Sigmoid colon (tissue), 7 donors: ENCODE data around the gene FCN1. TPM values are rescaled to one million over a fixed set of nuclear protein-coding genes. Genes with fewer than 3 reads are reported as not detected.

Experiments used
- DNase-seq: peaks from one replicate; pipeline ENCODE4 v3.0.0-alpha.2; 2019
- H3K27ac ChIP-seq, 4 donors: fragments of 200-600 bp; sonication (generic); one replicate each; pipeline ENCODE4 v1.5.1; 2016 to 2019; ENCODE audit warnings: mild to moderate bottlenecking in 1 of 4
- H3K27me3 ChIP-seq, 3 donors: fragments of 200-600 bp; sonication (generic); one replicate each; pipeline ENCODE4 v1.5.1; 2019; ENCODE audit warnings: mild to moderate bottlenecking in 1 of 3
- H3K36me3 ChIP-seq, 4 donors: fragments of 200-600 bp; sonication (generic); one replicate each; pipeline ENCODE4 v1.5.1; 2016 to 2019
- H3K4me1 ChIP-seq, 4 donors: fragments of 200-600 bp; sonication (generic); one replicate each; pipeline ENCODE4 v1.5.1; 2017 to 2019
- H3K4me3 ChIP-seq, 4 donors: fragments of 200-600 bp; sonication (generic); one replicate each; pipeline ENCODE4 v1.5.1; 2017 to 2019; ENCODE audit warnings: mild to moderate bottlenecking in 2 of 4, moderate library complexity in 1 of 4
- H3K9me3 ChIP-seq, 4 donors: fragments of 200-600 bp in 3 of 4; sonication (generic) in 3 of 4; one replicate each; pipeline versions ENCODE4 v1.5.1 to v1.6.1; 2013 to 2019
- CTCF ChIP-seq, 4 experiments: fragments of 450-650 bp in 3 of 4; fragments of 200-600 bp in 1 of 4; IDR thresholded peaks; one replicate each; pipeline ENCODE4 v1.5.1; 2016 to 2019; ENCODE audit warnings: antibody characterized with exemption in 4 of 4, mild to moderate bottlenecking in 3 of 4, moderate library complexity in 2 of 4
- EP300 ChIP-seq, 4 donors: sonication (generic); formaldehyde crosslinking; IDR thresholded peaks; one replicate each; pipeline ENCODE4 v1.6.1; 2017; ENCODE audit warnings: antibody characterized with exemption in 4 of 4
- POLR2A ChIP-seq, 2 donors: fragments of 450-650 bp; IDR thresholded peaks; one replicate each; pipeline ENCODE4 v1.6.1; 2016; ENCODE audit warnings: antibody characterized with exemption in 2 of 2, mild to moderate bottlenecking in 2 of 2, moderate library complexity in 2 of 2
- POLR2AphosphoS5 ChIP-seq, 4 donors: sonication (generic); formaldehyde crosslinking; IDR thresholded peaks; one replicate each; pipeline ENCODE4 v1.6.1; 2017; ENCODE audit warnings: antibody characterized with exemption in 4 of 4
- WGBS, 2 donors: extraction: QIAGEN DNeasy Blood & Tissue Kit; methylation state at CpG; one replicate each; pipeline ENCODE4 v1.1.7; 2013; 5-methylcytosine and 5-hydroxymethylcytosine counted together
- intact Hi-C: fragments of 100-400 bp; cut with DNase I; formaldehyde crosslinking; loops from one replicate; pipeline ENCODE4 v1.15.1; 2023
- polyA plus RNA-seq, 3 donors: library from polyadenylated mRNA; stranded (reverse); fragments of 200-250 nt; gene quantifications; one replicate each; pipeline ENCODE4 v1.2.3, GENCODE V29; 2013
- total RNA-seq, 4 donors: library from RNA; depleted of rRNA; stranded (reverse); fragments of >200 nt; gene quantifications; one replicate each; pipeline ENCODE4 v1.1.0, GENCODE V29; 2016
- donor health status: healthy with polysubstance abuse.
- donor health status: Bipolar disorder and iron deficiency.
- donor health status: healthy.

Gene FCN1
- total and polyA plus RNA-seq, 7 donors = 0.69 to 6.9 (median 1.4) TPM

- H3K27ac ChIP-seq = no peak overlapping the region
- DNase-seq = no peak
- intact Hi-C loops = no loop called here
- no peaks in the 10 kb centered on the region for H3K27me3 ChIP-seq
- H3K4me1 ChIP-seq = no peaks in the 10 kb centered on the region
- H3K36me3 ChIP-seq = no peaks in the 10 kb centered on the region
- 81 to 86% methylated on average over 11 of the region's 11 CpGs for WGBS, 2 donors
- no peaks in the 10 kb centered on the region for H3K9me3 ChIP-seq
- no peak for TF ChIP-seq POLR2A (IDR thresholded peaks at IDR 0.05)
- no peak for TF ChIP-seq EP300 (IDR thresholded peaks at IDR 0.05)
- no peak for TF ChIP-seq CTCF (IDR thresholded peaks at IDR 0.05)
- TF ChIP-seq POLR2AphosphoS5 (IDR thresholded peaks at IDR 0.05) = no peak
- H3K4me3 ChIP-seq = no peak overlapping the region
Observed at GRCh38 chr9:134886413-134886913, 31.2 kb downstream of the FCN1 start.

DNA sequence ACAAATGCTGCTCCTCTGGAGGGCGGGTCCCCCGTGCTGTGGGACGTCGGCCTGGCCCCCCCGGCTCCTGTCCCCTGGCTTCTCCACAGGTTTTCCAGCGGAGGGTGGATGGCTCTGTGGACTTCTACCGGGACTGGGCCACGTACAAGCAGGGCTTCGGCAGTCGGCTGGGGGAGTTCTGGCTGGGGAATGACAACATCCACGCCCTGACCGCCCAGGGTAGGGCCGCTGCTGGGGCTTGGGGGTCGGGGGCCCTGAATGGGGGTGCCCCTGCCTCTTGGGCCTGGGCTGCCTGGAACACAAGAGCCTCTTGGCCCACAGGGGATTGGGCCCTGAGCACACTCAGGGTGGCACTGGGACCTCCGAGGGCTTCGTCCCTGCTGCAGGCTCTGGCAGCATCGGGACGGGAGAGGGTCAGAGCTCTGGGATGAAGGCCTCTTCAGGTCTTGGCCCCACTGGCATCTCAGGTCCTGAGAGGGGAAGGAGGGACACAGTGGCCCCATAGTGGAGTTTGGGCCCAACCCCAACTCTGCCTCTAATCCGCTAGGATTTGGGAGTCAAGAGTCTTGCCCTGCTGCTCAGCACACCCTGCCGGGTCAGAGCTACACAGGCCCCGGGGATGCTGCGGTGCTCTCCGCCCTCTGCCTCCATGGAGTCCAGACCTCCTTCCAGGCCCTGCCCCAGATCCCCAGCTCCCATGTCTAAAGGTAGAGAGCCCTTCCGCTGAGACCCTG, 31.9 kb downstream of the FCN1 start:
- intact Hi-C loops = no loop called here
- H3K27ac ChIP-seq = no peak overlapping the region
- no peaks in the 10 kb centered on the region for H3K36me3 ChIP-seq
- H3K4me3 ChIP-seq = no peak overlapping the region
- no peaks in the 10 kb centered on the region for H3K4me1 ChIP-seq
- H3K9me3 ChIP-seq = no peaks in the 10 kb centered on the region
- no peaks in the 10 kb centered on the region for H3K27me3 ChIP-seq
- 71 to 88% methylated on average over 24 of the region's 24 CpGs for WGBS, 2 donors
- no peak for DNase-seq
- TF ChIP-seq POLR2AphosphoS5 (IDR thresholded peaks at IDR 0.05) (no peak), EP300 (IDR thresholded peaks at IDR 0.05) (no peak), POLR2A (IDR thresholded peaks at IDR 0.05) (no peak), CTCF (IDR thresholded peaks at IDR 0.05) (no peak)

DNA sequence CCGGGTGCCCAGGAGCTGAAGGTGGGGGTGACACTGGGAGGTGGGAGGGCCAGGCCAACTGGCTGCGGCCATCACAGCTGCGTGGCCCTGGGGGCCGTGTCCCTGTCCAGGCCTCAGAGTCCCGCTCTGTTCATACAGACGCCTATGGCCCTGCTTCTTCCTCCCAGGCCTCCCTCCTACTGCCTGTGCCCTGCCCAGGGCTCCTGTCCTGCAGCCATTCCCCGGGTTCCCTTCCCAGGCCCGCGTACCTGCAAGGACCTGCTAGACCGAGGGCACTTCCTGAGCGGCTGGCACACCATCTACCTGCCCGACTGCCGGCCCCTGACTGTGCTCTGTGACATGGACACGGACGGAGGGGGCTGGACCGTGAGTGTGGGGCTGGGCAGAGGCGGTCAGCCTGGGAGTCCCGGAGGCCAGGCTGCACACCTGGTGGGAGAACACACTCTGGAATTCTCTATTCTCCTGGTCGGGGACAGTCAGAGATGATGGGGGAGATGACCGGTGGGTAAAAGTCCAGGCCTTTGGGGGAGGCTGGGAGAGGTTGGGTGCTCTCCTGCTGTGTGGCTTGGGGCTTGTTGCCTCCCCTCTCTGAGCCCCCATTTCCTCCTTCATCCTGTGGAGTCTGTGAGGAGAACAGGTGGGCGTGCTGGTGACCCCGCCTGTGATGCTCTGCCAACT, 32.6 kb downstream of the FCN1 start:
- no peaks in the 10 kb centered on the region for H3K4me1 ChIP-seq
- TF ChIP-seq EP300 (IDR thresholded peaks at IDR 0.05) = no peak
- TF ChIP-seq CTCF (IDR thresholded peaks at IDR 0.05) = no peak
- no peak for TF ChIP-seq POLR2A (IDR thresholded peaks at IDR 0.05)
- H3K27me3 ChIP-seq = no peaks in the 10 kb centered on the region
- no peak for DNase-seq
- H3K9me3 ChIP-seq = no peaks in the 10 kb centered on the region
- no peaks in the 10 kb centered on the region for H3K36me3 ChIP-seq
- intact Hi-C loops = no loop called here
- WGBS, 2 donors = 83 to 90% methylated on average over 22 of the region's 22 CpGs
- H3K27ac ChIP-seq = no peak overlapping the region
- H3K4me3 ChIP-seq = no peak overlapping the region

DNA sequence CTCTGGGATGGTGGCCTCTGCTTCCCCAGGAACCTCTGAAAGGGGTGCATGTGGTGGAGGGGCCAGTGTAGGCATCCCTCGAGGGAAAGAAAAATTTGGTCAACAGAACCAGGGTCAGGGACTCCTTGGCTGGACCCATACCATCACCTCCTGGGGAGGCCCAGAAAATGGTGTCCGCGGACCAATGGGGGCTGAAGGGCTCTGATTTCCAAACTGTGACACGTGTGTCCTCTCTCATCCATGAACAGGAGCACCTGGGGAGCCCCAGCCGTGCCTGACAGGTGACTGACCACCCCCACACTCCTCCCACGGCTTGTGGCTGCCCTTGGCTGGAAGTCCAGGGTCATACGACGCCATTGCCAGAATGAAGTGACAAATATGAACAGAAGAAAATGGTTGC, 33.2 kb downstream of the FCN1 start:
- H3K36me3 ChIP-seq = no peaks in the 10 kb centered on the region
- intact Hi-C loops = no loop called here
- WGBS, 2 donors = 73 to 87% methylated on average over 8 of the region's 8 CpGs
- H3K4me3 ChIP-seq = no peak overlapping the region
- no peak overlapping the region for H3K27ac ChIP-seq
- H3K4me1 ChIP-seq = no peaks in the 10 kb centered on the region
- no peaks in the 10 kb centered on the region for H3K27me3 ChIP-seq
- no peaks in the 10 kb centered on the region for H3K9me3 ChIP-seq
- no peak for DNase-seq
- TF ChIP-seq EP300 (IDR thresholded peaks at IDR 0.05) (no peak), POLR2A (IDR thresholded peaks at IDR 0.05) (no peak), CTCF (IDR thresholded peaks at IDR 0.05) (no peak), POLR2AphosphoS5 (IDR thresholded peaks at IDR 0.05) (no peak)
